Measurements from ENCODE around the gene RBM33.

- TF ChIP-seq CTCF (IDR thresholded peaks at IDR 0.05) (no peak), POLR2AphosphoS5 (IDR thresholded peaks at IDR 0.05; ENCODE audit: low read depth, low read length) (no peak), TCF7L2 (IDR thresholded peaks at IDR 0.05; ENCODE audit: low read depth, low read length) (no peak)
- TF ChIP-seq, protein P1, sequence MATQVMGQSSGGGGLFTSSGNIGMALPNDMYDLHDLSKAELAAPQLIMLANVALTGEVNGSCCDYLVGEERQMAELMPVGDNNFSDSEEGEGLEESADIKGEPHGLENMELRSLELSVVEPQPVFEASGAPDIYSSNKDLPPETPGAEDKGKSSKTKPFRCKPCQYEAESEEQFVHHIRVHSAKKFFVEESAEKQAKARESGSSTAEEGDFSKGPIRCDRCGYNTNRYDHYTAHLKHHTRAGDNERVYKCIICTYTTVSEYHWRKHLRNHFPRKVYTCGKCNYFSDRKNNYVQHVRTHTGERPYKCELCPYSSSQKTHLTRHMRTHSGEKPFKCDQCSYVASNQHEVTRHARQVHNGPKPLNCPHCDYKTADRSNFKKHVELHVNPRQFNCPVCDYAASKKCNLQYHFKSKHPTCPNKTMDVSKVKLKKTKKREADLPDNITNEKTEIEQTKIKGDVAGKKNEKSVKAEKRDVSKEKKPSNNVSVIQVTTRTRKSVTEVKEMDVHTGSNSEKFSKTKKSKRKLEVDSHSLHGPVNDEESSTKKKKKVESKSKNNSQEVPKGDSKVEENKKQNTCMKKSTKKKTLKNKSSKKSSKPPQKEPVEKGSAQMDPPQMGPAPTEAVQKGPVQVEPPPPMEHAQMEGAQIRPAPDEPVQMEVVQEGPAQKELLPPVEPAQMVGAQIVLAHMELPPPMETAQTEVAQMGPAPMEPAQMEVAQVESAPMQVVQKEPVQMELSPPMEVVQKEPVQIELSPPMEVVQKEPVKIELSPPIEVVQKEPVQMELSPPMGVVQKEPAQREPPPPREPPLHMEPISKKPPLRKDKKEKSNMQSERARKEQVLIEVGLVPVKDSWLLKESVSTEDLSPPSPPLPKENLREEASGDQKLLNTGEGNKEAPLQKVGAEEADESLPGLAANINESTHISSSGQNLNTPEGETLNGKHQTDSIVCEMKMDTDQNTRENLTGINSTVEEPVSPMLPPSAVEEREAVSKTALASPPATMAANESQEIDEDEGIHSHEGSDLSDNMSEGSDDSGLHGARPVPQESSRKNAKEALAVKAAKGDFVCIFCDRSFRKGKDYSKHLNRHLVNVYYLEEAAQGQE (IDR thresholded peaks at IDR 0.05; ENCODE audit: insufficient read depth in 1 of 2, low read depth in 2 of 2, low read length in 1 of 2): no peak
Observed at GRCh38 chr7:155813546-155814315, 169.3 kb downstream of the RBM33 start.
